ENCODE measurements around the gene NRARP.

Gene NRARP

GRCh38 chr9:137297966-137298365, 4.1 kb downstream of the NRARP start:
- DNase-seq, result no peak

- DNase-seq, result no peak
These were observed 5.1 kb downstream of the NRARP start for GRCh38 chr9:137296670-137297664.

DNA sequence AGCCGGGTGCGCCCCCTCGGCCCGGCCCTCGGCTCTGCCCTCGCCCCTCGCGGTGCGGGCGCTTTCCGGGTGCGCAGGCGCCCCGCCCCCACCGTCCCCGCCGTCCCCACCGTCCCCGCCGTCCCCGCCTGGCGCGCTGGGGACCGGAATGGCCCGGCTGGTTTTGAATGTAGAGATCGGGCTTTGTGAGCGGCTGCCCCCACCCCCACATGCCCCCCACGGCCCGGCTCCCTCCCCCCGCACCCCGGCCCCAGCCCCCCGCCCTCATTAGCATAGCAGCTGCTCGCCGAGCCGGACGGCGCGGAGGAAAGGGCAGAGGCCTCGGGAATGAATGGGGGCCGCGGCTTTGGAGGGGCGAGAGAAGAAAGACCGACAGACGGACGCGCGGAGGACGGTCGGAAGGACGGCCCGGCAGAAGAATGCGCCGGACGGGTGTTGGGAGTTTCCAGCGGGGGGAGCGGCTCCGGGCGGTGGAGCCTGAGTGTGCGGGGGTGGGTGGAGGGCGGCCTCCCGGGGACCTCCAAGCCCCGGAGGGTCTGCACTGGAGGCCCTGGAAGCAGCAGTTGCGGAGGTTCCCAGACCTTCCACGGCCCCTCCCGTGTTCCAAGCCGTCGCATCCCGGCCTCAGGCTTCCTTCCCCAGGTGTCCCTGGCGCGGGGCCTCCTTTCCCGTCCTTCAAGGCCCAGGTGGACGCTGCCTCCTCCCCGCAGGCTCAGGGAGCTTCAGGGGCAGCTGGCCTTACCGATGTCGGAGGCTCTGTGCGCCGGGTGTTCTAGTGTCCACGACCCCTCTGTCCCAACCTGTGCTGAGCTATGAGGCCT, 6.0 kb downstream of the NRARP start:
- DNase-seq, result no peak

DNA sequence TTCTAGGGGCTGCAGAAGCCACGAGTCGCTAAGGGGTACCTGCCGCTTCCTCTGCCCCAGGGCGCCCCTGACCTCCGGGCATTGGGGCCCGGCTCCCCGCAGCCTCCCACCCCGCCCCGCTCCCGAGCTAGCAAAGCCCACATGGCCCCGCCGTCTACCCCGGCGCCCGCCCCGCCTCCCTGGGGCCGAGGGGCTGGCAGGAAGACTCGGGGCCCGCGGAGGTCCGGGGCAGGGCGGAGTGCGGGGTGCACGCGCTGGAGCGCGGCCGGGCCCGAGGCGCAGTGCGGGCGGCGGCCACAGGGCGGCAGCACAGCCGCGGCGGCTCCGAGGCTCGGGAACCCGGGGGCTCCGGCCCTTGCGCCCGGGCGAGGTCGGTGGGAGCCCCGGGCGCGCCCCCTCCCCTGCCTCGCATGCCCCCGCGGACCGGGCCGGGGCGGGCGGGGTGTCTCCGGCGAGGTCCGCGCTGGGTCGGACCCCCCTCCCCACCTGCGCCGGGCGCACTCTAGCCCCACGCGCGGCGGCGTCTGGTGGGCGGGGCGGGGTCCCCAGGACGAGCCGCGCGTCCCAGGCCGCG, 6.7 kb downstream of the NRARP start:
- DNase-seq, result peak; percentile 58

GRCh38 chr9:137294681-137295237, 7.3 kb downstream of the NRARP start:
- DNase-seq, result peak; percentile 32

DNA sequence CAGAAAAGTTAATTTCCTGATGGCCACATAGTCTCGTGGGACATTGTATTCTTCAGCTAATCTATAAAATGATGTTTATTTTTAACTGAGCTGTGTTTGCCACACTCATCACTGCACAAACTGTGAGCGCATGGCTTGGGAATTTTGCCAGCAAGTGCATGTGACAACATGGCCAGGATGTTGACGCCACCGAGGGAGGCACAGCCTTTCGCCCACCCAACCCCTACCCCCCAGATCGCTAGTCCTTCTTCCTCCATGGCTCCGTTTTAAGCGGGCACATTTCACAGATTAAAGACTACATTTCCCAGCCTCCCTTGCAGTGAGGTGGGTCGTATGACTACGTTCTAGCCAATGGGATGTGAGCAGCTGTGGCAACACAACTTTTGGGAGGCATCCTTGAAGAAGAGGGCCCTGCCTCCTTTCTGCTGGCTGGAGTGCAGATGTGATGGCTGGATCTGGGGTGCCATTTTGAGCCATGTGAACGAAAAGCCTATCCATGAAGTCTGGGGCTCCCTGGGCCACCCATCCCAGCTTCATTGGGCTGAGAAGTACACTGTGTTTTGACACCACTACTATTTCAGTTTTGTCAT, 7.9 kb downstream of the NRARP start:
- peak; percentile 22 for DNase-seq

GRCh38 chr9:137293482-137294090, 8.5 kb downstream of the NRARP start:
- DNase-seq, result no peak

- no peak for DNase-seq
These were observed 9.0 kb downstream of the NRARP start for GRCh38 chr9:137293094-137293481.

DNA sequence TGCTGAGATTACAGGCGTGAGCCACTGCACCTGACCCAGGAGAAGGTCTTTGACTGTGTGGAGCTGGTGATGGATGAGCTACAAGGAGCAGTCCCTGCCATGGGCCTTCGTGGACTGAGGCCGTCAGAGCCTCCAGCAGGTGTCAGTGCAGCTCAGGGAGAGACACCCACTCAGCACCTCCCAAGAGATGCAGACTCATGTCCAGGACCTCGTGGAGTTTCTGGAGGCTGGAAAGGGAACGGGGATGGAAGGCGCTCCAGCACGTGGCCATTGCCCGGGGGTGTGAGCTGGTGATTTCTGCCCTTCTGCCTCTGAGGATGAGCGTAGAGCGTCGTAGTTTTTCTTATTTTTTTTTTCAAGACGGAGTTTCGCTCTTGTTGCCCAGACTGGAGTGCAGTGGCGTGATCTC, 15.1 kb downstream of the NRARP start:
- DNase-seq, result peak; percentile 37

DNA sequence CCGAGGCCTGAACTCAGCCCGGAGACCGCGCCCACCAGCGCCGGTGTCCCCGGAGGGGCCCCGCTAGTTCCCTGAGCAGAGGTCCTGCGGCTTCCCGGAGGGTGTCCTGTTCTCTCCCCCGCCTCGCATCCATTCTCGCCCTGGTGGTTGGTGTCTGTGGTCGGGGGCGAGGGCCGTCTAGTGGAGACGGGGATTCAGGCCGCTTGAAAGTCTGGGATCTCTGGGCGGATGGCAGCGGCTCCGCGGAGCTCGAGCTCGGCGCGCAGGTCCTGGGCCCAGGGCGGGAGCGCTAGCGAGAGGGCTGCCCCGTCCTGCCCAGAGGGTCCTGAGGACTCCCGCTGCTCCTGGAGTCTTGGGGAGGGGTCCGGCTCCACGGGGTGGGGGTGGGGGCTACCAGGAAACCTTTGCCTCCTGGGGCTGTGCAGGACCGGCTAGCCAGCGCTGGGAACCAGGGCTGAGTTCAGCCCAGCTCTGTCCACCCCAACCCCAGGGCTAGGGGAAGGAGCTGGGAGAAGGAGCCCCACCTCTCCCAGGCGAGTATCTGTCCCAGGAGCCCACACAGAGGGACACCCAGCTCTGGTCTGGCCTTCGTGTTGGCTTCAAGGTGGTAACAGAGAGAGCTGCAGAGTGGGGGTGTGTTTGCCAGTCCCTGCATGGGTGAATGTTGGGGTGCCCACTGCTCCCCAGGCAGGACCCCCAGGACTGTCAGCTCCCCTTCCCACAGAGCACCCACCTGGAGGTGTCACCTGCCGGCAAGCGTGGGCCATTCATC, 20.5 kb downstream of the NRARP start:
- no peak for DNase-seq

DNA sequence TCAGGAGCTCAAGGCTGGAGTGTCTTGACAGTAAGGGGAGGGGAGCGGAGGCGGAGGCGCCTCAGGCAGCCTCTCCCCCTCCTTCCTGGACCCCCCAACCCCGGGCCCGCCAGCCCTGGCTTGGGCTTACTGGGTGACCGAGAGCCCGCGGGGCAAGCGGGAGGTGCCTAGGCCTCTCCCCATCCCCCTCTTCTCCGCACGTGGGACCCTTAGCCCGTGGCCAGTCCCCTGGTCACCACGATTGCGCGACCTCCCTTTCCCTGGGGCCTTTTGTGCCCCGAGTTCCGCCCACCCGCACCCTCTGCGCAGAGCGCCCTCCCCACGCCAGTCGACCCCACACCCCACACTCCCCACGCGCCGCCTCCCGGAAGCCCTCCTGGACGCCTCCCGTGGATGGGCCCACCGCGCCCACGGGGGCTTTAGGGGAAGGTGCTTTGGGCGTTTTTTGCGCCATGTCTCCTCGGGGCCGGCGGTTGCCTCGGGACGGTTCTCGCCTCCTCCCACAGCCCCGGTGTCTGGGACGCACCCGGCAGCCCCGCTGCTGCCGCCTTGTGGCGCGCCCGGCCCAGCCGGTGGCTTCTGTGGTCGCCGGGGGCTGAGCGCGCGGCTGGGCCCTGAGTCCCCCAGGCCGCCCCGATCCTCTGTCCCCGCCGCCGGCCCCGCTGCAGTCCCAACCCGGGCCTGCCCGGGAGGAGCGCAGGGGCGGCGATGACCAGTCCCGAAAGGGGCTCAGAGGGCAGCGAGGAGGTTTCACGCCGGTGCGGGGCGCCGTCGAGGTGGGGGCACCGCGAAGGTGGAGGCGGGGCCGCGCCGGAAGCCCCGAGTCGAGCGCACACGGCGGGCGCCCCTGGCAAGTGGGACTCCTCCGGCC, 21.4 kb downstream of the NRARP start:
- peak; percentile 30 for DNase-seq

DNA sequence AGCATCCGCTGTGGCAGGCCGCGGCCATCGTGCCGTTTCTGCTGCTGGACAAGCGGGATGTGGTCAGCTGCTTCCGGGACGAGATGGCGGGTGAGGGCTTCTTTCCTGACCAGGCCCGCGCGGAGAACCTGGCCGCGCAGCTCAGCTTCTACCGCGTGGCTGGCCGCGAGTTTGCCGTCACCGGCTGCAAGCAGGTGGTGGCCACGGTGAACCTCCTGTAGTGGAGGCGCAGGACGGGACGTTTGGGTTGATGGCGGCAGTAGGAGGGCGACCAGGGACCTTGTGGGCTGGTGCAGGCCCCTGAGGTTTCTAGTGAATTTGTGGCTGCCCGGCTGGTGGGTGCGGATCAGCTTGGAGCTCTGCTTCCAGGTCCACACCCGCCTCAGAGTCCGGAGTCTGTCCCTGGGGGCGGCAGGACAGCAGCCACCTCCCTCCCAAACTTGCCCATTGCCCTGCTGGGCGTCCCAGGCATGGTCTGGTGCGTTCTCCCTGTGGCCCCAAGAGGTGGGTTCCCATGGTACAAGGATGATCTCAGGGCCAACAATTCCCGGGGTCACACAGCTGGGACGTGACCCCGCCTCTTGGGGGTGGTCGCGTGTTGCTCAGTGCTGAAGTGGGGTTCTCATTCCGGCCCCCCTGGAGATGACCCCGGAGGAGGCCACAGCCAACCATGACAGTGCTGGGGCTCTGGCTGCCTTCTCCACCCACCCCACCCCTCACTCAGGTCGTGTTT, 22.2 kb downstream of the NRARP start:
- DNase-seq, result no peak

GRCh38 chr9:137278721-137279711, 23.1 kb downstream of the NRARP start:
- no peak for DNase-seq

GRCh38 chr9:137278061-137278701, 23.9 kb downstream of the NRARP start:
- DNase-seq, result peak; percentile 27

DNA sequence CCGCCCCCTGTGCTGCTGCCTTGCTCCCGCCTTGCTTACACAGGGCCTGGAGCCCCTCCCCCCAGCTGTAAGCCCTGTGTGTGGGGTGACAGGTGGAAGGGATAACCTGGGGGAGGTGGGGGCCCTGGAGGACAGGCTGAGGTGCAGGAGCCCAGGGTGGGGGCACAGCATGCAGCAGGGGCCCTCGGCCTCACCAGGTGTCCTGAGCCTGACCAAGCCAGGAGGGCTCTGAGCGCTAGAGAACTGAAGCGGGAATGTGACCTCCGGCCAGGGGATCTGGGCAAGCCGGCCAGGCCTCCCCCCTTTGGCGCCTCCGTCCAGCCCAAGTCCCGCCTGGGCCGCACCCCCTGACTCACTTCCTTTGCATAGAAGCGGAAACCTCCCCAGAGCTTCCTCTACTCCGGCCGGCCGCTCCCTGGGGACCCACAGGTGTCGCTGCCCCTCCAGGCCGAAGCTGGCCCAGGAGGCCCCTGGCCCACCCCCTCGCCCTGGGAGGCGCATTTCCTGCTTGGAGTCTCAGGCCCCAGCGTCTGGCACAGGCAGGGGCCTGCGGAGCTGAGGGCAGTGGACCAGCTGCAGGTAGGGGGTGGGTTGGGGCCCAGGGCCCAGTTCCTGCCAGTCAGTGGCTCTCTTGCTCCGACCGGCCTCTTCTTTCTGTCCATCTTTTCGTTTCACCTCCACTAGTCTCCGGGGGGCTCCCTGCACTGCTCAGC, 24.6 kb downstream of the NRARP start, which contains the start of gene TOR4A:
Gene TOR4A, plus strand, starts transcription at position 398 of the 713 bp plus-strand sequence. CDS start 964 bp downstream, outside the sequence.
- DNase-seq, result peak; percentile 41

GRCh38 chr9:137276473-137277328, 25.4 kb downstream of the NRARP start:
- DNase-seq, result no peak

Data from CD4-positive, alpha-beta T cell treated with Interleukin-6 for 4 hours (primary cell).